ENCODE data around the gene TSPO2. TPM values are rescaled to one million over a fixed set of nuclear protein-coding genes. Genes with fewer than 3 reads are reported as not detected.

Gene TSPO2
- total and polyA plus RNA-seq, 2 of the 8 experiments (the other 6 are each of a cell fraction or from before 2014, with no cell fraction given), result not detected

- 86% methylated on average over 2 of the region's 2 CpGs; no CpG with 5 or more reads in 1 of the 2 experiments for WGBS, 2 experiments (ENCODE audit: extremely low coverage in 1 of 2, insufficient coverage in 1 of 2, insufficient read length in 1 of 2, insufficient replicate concordance in 2 of 2, low coverage in 1 of 2, low lambda C conversion rate in 2 of 2, missing lambda C conversion rate in 1 of 2)
- H3K4me1 ChIP-seq (replicated peaks in 1 of 4; ENCODE audit: control insufficient read depth in 3 of 4, insufficient read depth in 4 of 4, low read length in 3 of 4), result peaks cover 0 to under 1% (median 0%) of the 10 kb centered on the region in 4 experiments; a peak in 3 of 7 replicates
- H2BK15ac ChIP-seq (ENCODE audit: low read length), result no peak overlapping the region
- no peaks in the 10 kb centered on the region for H4K20me1 ChIP-seq (replicated peaks in 1 of 2; ENCODE audit: control insufficient read depth in 1 of 2, insufficient read depth in 2 of 2, low read length in 2 of 2)
- H2AK5ac ChIP-seq (ENCODE audit: low read depth, low read length), result no peak overlapping the region
- H3K36me3 ChIP-seq (ENCODE audit: control insufficient read depth in 2 of 4, insufficient read depth in 4 of 4, low read length in 3 of 4), result peaks cover 4 to 53% (median 26%) of the 10 kb centered on the region in 4 experiments; a peak in 7 of 8 replicates
- H4K91ac ChIP-seq (replicated peaks; ENCODE audit: insufficient read length, low read length), result no peak overlapping the region
- no peaks in the 10 kb centered on the region for H3K27me3 ChIP-seq (replicated peaks in 1 of 4; ENCODE audit: control insufficient read depth in 3 of 4, extremely low read depth in 1 of 4, insufficient read depth in 3 of 4, low read length in 3 of 4)
- H3K18ac ChIP-seq (ENCODE audit: extremely low read depth, low read length), result no peak overlapping the region
- H3K79me1 ChIP-seq (ENCODE audit: low read depth, low read length), result no peaks in the 10 kb centered on the region
- ChIA-PET POLR2A (ENCODE audit: partially characterized antibody) (interaction anchor here (0.6 to 1.0 kb wide), 2 partner anchors 9 to 893 kb away, joined by 3 to 5 read pairs; no protein-coding TSS in a partner anchor), CTCF (ENCODE audit: partially characterized antibody) (interaction anchor here (0.7 to 1.2 kb wide), 7 partner anchors 9 to 870 kb away, joined by 3 to 11 read pairs (median 4); partner anchors contain the start of gene APOBEC2)
- H4K5ac ChIP-seq (ENCODE audit: insufficient read length, low read depth, low read length), result no peak overlapping the region
- FAIRE-seq, result no peak
- H3K4me2 ChIP-seq (ENCODE audit: insufficient read depth in 1 of 2, low read depth in 2 of 2, low read length in 2 of 2), result no peak overlapping the region
- no peak for TF ChIP-seq KDM5A (IDR thresholded peaks at IDR 0.05; ENCODE audit: low read length)
- TF ChIP-seq SAP30 (IDR thresholded peaks at IDR 0.05; ENCODE audit: insufficient read depth, insufficient replicate concordance, low read length), result no peak
- TF ChIP-seq ASH2L (IDR thresholded peaks at IDR 0.05; ENCODE audit: low read length), result no peak
- no peak for TF ChIP-seq RXRA (IDR thresholded peaks at IDR 0.05; ENCODE audit: insufficient read depth, low read depth, low read length)
- TF ChIP-seq JUN (IDR thresholded peaks at IDR 0.05; ENCODE audit: low read depth, low read length), result no peak
- TF ChIP-seq NRF1 (IDR thresholded peaks at IDR 0.05; ENCODE audit: low read depth, low read length), result no peak
- TF ChIP-seq RAD21 (IDR thresholded peaks at IDR 0.05 in 1 of 2, conservative IDR thresholded peaks at IDR 0.05 in 1 of 2; ENCODE audit: low read depth in 2 of 2, low read length in 2 of 2), result no peak
- no peak for TF ChIP-seq CHD2 (IDR thresholded peaks at IDR 0.05; ENCODE audit: low read length)
- TF ChIP-seq EP300 (IDR thresholded peaks at IDR 0.05; ENCODE audit: borderline replicate concordance in 1 of 2, low read depth in 2 of 2, low read length in 2 of 2), result no peak
- TF ChIP-seq CTBP2 (IDR thresholded peaks at IDR 0.05; ENCODE audit: borderline replicate concordance, insufficient read depth, insufficient read length, low read length), result no peak
- TF ChIP-seq GTF2F1 (IDR thresholded peaks at IDR 0.05; ENCODE audit: borderline replicate concordance, low read depth, low read length), result no peak
- no peak for DNase-seq (ENCODE audit: low read depth in 1 of 2, low spot score in 2 of 2)
- H3K9me3 ChIP-seq (ENCODE audit: insufficient read depth in 2 of 2, low read depth in 1 of 2, low read length in 1 of 2), result no peaks in the 10 kb centered on the region
- no peak overlapping the region for H3K56ac ChIP-seq (replicated peaks; ENCODE audit: insufficient read length, low read depth, low read length)
- no peak overlapping the region for H4K8ac ChIP-seq (ENCODE audit: extremely low read depth, insufficient read depth, low read length)
- no peak overlapping the region for H2BK12ac ChIP-seq (ENCODE audit: low read depth, low read length)
- no peak overlapping the region for H3K9ac ChIP-seq (replicated peaks in 1 of 4; ENCODE audit: extremely low read depth in 1 of 4, low read depth in 3 of 4, low read length in 3 of 4)
- no peak overlapping the region for H3K4ac ChIP-seq (replicated peaks; ENCODE audit: insufficient read length, low read depth, low read length)
- H3K14ac ChIP-seq (ENCODE audit: insufficient read length), result no peak overlapping the region
- H3K23me2 ChIP-seq (ENCODE audit: low read depth, low read length), result no peaks in the 10 kb centered on the region
- H2BK20ac ChIP-seq (ENCODE audit: low read length), result no peak overlapping the region
- no peak overlapping the region for H3K23ac ChIP-seq (ENCODE audit: insufficient read length)
- no peak overlapping the region for H2BK120ac ChIP-seq (replicated peaks; ENCODE audit: low read depth, low read length)
- H2BK5ac ChIP-seq (ENCODE audit: low read depth, low read length), result no peak overlapping the region
- no peak overlapping the region for H2AFZ ChIP-seq (ENCODE audit: low read length)
- H3K79me2 ChIP-seq (ENCODE audit: control insufficient read depth in 1 of 2, insufficient read depth in 2 of 2, low read length in 2 of 2), result no peaks in the 10 kb centered on the region
- H3K4me3 ChIP-seq (ENCODE audit: extremely low read depth in 1 of 4, insufficient read depth in 2 of 4, low read depth in 3 of 4, low read length in 4 of 4), result no peak overlapping the region
- H3K27ac ChIP-seq (ENCODE audit: low read depth, low read length), result no peak overlapping the region
Observed at GRCh38 chr6:41065550-41066026, 23.3 kb downstream of the TSPO2 start.

Measured in H1 (cell line).